Stimulated activated CD8-positive, alpha-beta memory T cell treated with anti-CD3 and anti-CD28 coated beads, Interleukin-2, amount 100 ng/mL, for 48 hours (primary cell): ENCODE results near the gene LONP2.
"Not testable (repeated sequence)": the region's sequence is repeated elsewhere in the genome, so short reads cannot be mapped to it uniquely, and the experiment has no call there.

ENCODE experiments used
- DNase-seq, 2 donors: peaks; one replicate each; pipeline ENCODE4 v3.0.0-alpha.2; 2020; ENCODE audit warnings: low read depth in 2 of 2

The LONP2 gene

GRCh38 chr16:48369765-48370164, 125.7 kb downstream of the LONP2 start:
- no peak for DNase-seq

DNA sequence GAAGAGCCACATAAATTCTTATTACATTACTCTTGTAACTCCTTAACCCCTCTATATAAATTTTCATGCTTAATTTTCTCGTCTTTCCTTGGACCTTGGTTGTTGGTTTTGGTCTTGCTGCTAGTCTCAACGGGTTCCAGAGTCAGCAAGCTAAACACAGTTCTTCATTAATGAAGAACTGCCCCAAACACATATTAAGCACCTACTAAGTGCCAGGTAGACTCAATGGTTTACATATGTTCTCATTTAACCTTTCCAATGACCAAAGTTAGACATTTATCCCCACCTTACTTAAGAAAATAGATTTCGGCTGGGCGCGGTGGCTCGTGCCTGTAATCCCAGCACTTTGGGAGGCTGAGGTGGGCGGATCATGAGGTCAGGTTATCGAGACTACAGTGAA, 126.1 kb downstream of the LONP2 start:
- no peak for DNase-seq

GRCh38 chr16:48370668-48371392, 126.7 kb downstream of the LONP2 start:
- DNase-seq = not testable (repeated sequence)

DNA sequence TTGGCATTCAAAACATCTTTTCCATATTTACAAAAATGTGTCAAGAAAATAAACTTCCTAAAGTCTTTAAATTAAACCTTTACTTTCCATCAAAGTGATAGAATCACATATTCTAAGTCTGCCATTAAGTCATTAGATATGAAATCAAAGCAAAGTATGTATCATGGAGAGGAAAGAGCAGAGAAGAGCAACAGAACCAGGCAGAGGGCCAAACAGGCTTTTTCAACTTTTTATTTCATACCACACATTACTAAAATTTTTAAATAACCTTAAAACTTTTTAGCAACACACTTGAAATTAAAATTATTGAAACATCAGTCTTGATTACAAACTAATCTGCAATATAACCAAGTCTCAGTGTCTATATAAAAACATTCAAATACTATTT, 127.3 kb downstream of the LONP2 start:
- DNase-seq = no peak

DNA sequence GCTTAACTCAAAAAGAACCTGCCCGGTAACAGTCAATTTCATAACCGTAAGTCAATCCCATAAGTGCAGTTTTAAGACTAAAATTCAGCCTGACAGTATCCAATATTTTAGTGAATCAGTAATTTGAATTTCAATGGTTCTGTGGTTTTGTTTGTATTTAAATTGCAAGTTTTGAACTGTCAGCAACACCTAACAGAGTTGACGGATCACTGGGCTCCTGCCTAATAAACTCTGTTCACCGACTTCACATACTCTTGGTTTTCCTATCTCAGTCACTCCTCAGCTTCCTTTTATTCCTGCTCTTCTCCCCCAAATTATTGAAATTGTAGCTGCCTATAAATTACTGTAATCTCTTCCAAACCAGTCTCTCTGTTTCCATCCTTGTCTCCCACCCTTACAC, 128.6 kb downstream of the LONP2 start:
- no peak for DNase-seq

DNA sequence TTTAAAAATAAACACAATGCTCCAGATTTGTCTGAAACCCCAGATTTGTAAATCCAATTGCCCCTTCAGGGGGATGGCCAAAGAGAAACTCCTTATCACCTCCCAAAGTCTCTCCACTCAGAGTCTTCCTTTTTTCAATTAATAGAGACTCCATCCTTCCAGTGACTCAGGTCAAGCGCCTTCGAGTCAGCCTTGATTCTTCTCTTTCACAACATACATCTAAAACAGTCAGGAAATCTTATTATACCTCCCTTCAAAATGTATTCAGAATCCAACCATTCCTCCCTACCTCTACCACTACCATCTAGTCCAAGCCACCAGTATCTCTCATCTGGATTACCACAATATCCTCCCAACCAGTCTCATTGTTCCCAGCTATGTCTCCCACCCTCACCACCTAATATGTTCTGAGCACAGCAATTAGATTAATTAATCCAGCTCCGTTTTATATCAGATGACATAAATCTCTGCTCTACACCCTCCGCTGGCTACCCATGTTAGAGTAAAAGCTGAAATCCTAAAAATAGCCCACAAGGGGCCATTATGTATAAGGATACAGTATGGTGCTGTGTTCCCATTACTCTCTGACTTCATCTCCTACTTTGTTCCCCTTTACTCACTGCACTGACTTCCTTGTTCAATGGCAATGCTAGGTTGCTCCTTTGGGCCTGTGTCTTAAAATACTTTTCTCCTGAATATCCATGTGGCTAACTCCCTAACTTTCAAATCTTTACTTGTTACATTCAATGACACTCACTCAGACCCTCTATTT, 129.3 kb downstream of the LONP2 start:
- DNase-seq = no peak

DNA sequence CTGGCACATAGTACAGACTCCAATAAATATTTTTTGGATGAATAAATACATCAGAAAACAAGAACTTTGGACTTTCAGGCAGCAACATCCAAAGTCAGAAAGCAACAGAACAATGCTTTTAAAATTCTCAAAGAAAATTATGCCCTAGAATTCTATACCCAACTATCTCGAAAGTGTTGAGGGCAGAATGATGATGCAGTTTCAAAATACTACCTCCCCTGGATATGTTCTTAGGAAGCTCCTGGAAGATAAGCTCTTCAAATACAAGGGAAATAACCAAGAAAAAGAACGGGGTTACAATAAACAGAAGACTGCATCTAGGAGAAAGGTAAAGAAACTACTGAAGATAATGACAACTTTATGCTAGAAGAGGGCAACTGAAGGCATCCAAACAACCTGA, 130.2 kb downstream of the LONP2 start:
- DNase-seq = no peak

DNA sequence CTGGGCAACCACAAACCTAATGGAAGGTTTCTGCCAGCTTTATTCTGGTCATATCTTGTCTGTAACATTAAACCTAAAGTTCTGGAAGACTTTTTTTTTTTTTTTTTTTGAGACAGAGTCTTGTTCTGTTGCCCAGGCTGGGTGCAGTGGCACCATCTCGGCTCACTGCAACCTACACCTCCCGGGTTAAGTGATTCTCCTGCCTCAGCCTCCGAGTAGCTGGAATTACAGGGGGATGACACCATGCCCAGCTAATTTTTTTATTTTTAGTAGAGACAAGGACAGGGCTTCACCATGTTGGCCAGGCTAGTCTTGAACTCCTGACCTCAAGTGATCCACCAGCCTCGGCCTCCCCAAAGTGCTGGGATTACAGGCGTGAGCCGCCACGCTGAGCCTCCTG, 133.2 kb downstream of the LONP2 start:
- not testable (repeated sequence) for DNase-seq

- DNase-seq = no peak
Measured at GRCh38 chr16:48378276-48378675, 134.2 kb downstream of the LONP2 start.

- no peak for DNase-seq
Measured at GRCh38 chr16:48378836-48379235, 134.7 kb downstream of the LONP2 start.

GRCh38 chr16:48381201-48381600, 137.1 kb downstream of the LONP2 start:
- no peak for DNase-seq

DNA sequence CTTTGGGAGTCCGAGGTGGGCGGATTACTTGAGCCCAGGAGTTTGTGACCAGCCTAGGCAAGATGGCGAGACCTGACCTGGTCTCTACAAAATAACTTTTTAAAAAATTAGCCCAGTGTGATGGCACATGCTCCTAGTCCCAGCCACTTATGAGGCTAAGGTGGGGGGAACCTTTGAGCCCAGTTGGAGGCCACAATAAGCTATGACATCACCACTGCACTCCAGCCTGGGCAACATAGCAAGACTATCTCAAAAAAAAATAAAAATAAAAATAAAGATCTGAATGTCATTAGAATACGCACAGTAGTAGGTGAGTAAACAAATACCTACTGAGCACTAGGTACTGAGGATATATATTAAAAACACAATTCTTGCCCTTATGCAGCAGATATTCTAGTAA, 138.0 kb downstream of the LONP2 start:
- no peak for DNase-seq

GRCh38 chr16:48383009-48383876, 139.1 kb downstream of the LONP2 start:
- no peak for DNase-seq

DNA sequence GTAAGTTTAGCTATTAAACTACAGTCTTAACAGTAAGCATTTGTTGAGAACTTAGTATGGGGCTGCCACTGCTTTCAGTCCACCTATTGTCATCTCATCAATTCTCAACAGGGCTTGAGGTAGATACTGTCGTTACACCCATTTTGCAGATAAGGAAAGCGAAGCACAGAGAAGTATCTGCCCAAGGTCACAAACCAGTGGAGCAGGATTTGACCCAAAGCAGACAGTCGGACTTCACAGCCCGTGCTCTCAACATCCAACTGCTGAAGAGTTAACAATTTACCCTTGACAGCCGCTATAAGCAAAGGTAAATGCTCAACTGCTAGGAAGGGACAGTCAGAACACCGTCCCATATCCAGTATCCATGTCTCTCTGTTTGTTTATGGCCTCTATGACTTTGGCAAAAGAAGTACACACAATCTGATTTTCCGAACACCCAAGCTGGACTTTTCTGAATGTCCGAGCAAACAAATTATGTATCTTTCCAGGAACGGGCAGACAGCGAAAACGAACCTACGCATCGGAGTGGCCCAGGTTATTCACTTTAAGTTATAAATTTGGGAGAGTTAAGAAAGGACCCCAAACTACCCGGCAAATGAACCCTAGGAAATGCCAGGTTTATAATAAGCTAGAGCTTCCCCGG, 139.9 kb downstream of the LONP2 start:
- no peak for DNase-seq

DNA sequence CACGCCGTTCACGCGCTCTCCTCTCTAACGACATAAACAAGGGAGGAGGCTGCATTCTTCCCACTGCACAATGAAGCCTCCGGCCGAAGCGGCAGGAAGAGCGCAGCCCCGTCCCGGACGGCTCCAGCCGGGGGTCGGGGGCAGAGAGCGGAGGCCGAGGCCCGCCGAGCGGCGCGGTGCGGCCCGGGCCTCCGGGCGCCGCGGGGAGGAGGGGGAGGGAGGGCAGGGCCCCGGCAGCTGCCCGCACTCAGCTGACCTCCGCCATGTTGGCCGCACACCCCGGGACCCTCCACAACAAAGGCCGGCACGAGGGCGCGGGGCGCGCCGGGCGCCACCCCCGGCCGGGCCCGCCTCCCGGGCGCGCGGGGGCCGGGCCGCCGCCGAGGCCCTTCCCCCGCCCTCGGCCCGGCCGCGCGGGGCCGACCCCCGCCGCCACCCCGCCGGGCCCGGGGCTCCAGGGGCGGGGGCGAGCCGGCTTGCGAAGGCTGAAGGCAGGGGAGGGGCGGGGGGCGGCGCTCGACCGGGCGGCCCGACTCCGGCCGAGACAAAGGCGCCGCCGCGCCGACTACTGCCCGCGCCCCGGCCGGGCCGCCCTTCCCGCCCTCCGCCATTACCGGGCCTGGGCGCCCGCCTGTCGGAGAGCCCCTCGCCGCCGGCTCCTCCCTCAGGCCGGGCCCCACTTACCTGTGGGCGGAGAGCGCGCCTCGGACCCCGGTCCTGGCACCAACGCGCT, 140.6 kb downstream of the LONP2 start:
- peak in 1 of 2 donors; percentile 39 for DNase-seq

DNA sequence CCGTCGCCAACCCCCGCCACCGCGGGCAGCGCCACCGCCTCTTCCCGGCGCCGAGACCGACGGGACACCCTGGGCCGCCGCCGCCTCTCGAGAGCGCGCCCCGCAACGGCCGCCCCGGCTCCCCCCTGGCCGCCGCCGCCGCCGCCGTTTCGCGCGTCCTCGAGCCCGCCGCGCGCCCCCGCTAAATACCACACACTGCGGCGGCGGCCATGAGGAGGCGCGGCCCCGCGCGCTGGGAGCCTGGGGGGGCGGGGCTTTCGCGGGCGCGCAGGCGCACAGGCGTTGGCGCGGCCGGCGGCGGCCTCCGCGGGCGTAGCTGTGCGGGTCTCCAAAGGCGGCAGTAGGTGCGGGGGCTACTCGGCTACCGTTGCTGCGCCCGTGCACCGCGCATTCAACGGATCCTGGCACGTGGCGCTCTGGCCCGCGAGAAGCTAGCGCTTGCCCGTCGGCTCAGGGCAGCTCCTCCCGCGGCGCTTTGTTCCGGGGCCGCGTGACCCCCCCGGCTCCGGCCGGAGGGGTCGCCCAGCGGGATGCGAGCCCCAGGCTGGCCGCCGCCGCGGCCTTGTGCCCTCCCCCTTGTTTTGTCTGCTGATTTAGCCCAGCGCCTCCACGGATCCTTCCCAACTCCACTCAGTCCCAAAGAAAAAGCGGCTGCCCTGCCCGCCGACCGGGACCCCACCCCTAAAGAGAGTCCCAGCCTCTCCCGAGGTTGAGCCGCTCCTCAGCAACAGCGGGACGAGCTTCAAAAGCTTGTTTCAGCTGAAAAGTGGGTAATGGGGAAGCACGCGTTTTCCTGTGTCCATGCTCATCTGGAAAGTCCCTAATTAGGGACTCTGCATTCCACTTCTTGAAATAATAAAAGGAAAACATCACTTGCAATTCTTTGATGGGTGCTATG, 141.4 kb downstream of the LONP2 start, which contains the start of gene SIAH1:
SIAH1 (minus strand) TSS at position 161 of the 898 bp plus-strand sequence. CDS start 22,985 bp downstream, outside the sequence.
- DNase-seq = peak; percentile 81

- DNase-seq = no peak
Measured at GRCh38 chr16:48386559-48387312, 142.6 kb downstream of the LONP2 start.

GRCh38 chr16:48392407-48392806, 148.3 kb downstream of the LONP2 start:
- no peak for DNase-seq
